Measurements from ENCODE around the gene ME1.
"Not testable (repeated sequence)": the region's sequence is repeated elsewhere in the genome, so short reads cannot be mapped to it uniquely, and the experiment has no call there.

ME1 gene

DNA sequence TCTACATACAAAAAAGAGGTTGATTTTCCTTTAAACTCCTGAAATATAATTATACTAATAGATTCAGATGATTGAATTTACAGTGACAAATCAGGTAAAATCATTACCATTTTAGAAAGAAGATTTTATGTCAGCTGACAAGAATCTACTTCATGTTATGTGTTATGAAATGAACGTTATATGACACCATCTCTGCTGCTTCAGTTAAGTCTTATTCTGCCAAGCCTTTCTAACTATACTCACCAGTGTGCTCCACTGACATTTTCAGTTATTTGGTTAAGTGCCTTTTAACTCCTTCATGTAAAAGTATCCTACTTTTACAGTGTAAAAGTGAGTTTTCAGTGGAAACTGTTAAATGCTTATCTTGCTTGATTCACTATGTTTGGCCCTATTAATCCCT lies 157.3 kb downstream of the ME1 start:
- Histone ChIP-seq H3K4me3 (no peak overlapping the region), H3K4me2 (no peak overlapping the region), H3K36me3 (no peaks in the 10 kb centered on the region), H3K4me1 (no peaks in the 10 kb centered on the region), H4K20me1 (no peaks in the 10 kb centered on the region), H3K27ac (no peak overlapping the region), H3K27me3 (no peaks in the 10 kb centered on the region), H3K9ac (no peak overlapping the region), H3K9me3 (no peaks in the 10 kb centered on the region)
- TF ChIP-seq Cebpa-rat (IDR thresholded peaks at IDR 0.05), result no peak

DNA sequence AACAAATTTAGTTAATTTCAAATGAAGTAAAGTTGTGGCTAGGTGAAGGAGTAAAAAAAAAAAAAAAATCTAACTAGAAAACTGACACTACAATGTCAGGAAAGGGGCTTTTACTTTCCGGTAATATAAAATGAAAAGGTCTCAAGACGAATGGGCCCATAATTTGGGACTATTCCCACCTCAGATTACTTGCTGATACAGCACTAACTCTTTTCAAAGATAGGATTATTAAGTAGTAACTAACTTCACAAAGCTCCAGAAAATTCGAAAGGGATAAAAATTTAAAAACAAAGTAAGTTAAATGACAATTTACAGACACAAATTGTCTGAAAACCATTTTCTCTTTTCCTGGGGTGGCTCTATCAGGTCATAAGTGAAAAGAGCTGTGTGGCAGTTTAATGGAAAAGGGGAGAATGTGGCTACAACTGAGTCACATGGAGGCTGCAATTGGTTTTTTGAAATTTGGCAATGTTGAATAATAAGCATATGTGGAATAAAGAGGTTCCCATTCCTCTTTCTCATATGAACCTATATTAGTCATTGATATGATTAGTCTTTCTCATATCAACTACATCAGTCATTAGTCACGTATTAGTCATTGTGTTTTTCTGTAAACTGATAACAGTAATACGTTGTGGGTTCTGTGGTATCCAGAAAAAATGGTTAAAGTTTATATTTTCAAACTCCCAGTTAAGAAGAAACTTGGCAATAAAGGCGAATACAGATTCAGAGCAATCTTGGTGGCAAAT lies 159.7 kb downstream of the ME1 start:
- Histone ChIP-seq H3K27me3 (no peaks in the 10 kb centered on the region), H3K36me3 (no peaks in the 10 kb centered on the region), H3K4me2 (no peak overlapping the region), H3K4me1 (no peaks in the 10 kb centered on the region), H4K20me1 (no peaks in the 10 kb centered on the region), H3K4me3 (no peak overlapping the region), H3K9me3 (no peaks in the 10 kb centered on the region), H3K9ac (no peak overlapping the region), H3K27ac (no peak overlapping the region)
- TF ChIP-seq Cebpa-rat (IDR thresholded peaks at IDR 0.05), result no peak

DNA sequence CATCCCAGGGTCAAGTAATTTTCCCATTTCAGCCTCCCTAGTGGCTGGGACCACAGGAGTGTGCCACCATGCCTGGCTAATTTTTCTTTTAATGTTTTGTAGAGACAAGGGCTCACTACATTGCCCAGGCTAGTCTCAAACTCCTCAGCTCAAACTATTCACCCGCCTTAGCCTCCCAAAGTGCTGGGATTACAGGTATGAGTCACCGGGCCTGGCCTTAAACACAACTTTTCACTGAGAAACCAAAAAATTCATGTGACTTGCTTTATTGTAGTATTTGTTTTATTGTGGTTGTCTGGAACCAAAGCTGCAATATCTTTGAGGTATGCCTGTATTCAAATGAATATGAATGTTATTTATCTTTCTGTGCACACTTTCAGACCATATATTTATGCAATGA lies 165.5 kb downstream of the ME1 start:
- Histone ChIP-seq H3K9me3 (no peaks in the 10 kb centered on the region), H3K36me3 (no peaks in the 10 kb centered on the region), H4K20me1 (no peaks in the 10 kb centered on the region), H3K4me1 (no peaks in the 10 kb centered on the region), H3K27me3 (no peaks in the 10 kb centered on the region), H3K27ac (no peak overlapping the region), H3K4me2 (no peak overlapping the region), H3K9ac (no peak overlapping the region), H3K4me3 (no peak overlapping the region)
- no peak for TF ChIP-seq Cebpa-rat (IDR thresholded peaks at IDR 0.05)

DNA sequence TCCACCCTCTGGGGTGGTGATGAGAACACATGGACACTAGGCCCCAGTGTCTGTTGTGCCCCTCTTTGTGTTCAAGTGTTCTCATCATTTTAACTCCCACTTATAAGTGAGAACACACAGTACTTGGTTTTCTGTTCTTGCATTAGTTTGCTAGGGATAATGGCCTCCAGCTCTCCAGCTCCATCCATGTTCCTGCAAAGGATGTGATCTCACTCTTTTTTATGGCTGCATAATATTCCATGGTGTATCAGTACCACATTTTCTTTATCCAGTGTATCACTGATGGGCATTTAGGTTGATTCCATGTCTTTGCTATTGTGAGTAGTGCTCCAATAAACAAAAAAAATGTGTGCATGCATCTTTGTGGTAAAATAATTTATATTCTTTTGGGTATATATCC lies 170.3 kb downstream of the ME1 start:
- no peaks in the 10 kb centered on the region for H4K20me1 ChIP-seq
- H3K27ac ChIP-seq, result no peak overlapping the region
- H3K36me3 ChIP-seq, result no peaks in the 10 kb centered on the region
- no peaks in the 10 kb centered on the region for H3K27me3 ChIP-seq
- H3K9me3 ChIP-seq, result no peaks in the 10 kb centered on the region
- no peak overlapping the region for H3K4me2 ChIP-seq
- no peak overlapping the region for H3K4me3 ChIP-seq
- TF ChIP-seq Cebpa-rat (IDR thresholded peaks at IDR 0.05), result no peak
- H3K4me1 ChIP-seq, result no peaks in the 10 kb centered on the region
- no peak overlapping the region for H3K9ac ChIP-seq

DNA sequence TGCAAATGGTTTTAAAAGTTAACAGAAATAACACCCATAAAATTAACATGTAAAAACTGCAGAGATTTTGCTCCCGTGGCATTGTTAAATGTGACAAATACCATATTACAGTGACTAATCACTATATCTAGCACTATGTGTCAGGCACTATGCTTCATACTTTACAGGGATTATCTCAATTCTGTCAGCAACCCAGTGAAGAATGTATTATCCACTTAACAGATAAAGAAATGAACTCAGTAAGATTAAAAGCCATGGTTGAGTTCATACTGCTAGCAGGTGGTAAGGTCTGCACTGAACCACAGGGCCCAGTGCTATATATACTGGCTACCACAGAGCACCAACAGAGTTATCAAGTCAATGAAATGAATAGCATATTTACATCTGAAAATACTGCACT lies 172.3 kb downstream of the ME1 start:
- Histone ChIP-seq H3K9me3 (no peaks in the 10 kb centered on the region), H3K9ac (no peak overlapping the region), H3K27me3 (no peaks in the 10 kb centered on the region), H3K4me3 (no peak overlapping the region), H4K20me1 (no peaks in the 10 kb centered on the region), H3K4me1 (no peaks in the 10 kb centered on the region), H3K27ac (no peak overlapping the region), H3K36me3 (no peaks in the 10 kb centered on the region), H3K4me2 (no peak overlapping the region)
- no peak for TF ChIP-seq Cebpa-rat (IDR thresholded peaks at IDR 0.05)

DNA sequence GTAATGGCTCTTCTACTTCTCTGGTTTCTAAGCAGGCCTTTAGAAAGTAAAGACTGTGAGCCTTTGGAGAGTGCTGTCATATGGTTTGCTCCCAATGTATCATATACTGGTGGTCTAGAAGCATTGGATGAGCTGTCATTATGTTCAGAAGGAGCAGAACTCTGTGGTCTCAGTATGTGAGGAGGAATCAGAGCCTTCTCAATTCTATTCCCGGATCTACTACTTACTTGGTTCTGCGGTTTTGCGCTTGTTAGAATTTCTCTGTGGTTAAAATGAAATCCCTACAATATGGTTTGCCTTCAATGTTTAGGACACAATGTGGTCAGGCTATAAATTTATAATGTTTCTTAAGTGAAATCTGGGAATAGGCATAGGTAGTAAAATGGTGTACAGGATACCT lies 173.1 kb downstream of the ME1 start:
- Histone ChIP-seq H3K4me2 (no peak overlapping the region), H3K27me3 (no peaks in the 10 kb centered on the region), H3K4me1 (no peaks in the 10 kb centered on the region), H4K20me1 (no peaks in the 10 kb centered on the region), H3K9me3 (no peaks in the 10 kb centered on the region), H3K9ac (no peak overlapping the region), H3K36me3 (no peaks in the 10 kb centered on the region), H3K4me3 (no peak overlapping the region), H3K27ac (no peak overlapping the region)
- no peak for TF ChIP-seq Cebpa-rat (IDR thresholded peaks at IDR 0.05)

DNA sequence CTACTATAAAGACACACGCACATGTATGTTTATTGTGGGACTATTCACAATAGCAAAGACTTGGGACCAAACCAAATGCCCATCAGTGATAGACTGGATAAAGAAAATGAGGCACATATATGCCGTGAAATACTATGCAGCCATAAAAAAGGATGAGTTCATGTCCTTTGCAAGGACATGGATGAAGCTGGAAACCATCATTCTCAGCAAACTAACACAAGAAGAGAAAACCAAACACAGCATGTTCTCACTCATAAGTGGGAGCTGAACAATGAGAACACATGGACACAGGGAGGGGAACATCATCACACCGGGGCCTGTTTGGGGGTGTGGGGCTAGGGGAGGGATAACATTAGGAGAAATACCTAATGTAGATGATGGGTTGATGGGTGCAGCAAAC lies 174.1 kb downstream of the ME1 start:
- H3K27me3 ChIP-seq, H3K9ac ChIP-seq, H3K9me3 ChIP-seq, H4K20me1 ChIP-seq, H3K4me3 ChIP-seq, H3K27ac ChIP-seq, H3K36me3 ChIP-seq, H3K4me1 ChIP-seq, H3K4me2 ChIP-seq: not testable (repeated sequence)

DNA sequence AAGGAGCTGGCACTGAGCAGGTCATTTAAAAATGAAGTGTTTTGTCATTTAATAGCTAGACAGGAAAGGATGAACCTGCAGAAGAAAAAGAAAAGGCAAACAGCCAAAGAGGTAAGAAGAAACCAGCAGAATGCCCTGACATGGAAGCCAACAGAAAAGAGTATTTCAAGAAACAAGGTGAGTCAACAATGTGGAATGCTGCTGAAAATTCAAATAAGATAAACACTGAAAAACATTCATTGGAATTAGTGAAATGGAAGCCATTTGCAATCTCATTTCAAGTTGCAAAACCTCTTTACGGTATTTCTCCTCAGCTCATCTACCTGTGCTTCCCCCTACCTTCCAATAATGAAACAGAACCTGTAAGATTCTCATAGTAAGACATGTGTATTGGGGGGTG lies 178.1 kb downstream of the ME1 start:
- H3K4me1 ChIP-seq, result no peaks in the 10 kb centered on the region
- no peaks in the 10 kb centered on the region for H3K27me3 ChIP-seq
- no peak for TF ChIP-seq Cebpa-rat (IDR thresholded peaks at IDR 0.05)
- no peaks in the 10 kb centered on the region for H3K9me3 ChIP-seq
- no peak overlapping the region for H3K4me3 ChIP-seq
- no peaks in the 10 kb centered on the region for H3K36me3 ChIP-seq
- no peak overlapping the region for H3K4me2 ChIP-seq
- no peak overlapping the region for H3K9ac ChIP-seq
- no peaks in the 10 kb centered on the region for H4K20me1 ChIP-seq
- no peak overlapping the region for H3K27ac ChIP-seq

DNA sequence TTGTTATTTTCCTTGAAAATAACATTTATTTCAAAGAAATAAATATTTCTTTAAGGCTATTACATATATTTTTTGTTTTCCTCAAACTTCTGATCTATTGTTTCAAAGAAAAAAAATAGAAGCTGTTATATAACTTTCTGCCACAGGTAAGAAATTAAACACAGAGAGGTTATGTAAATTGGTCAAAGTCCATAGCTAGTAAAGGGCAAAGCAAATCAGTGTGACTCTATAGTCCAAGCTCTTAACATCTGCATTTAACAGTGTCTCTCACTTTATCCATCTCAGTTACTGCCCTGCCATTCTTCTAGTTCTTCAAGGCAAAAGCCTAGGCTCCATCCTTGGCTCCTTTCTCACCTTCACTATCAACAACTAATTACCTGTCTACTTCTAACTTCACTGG lies 180.6 kb downstream of the ME1 start:
- Histone ChIP-seq H3K9me3 (no peaks in the 10 kb centered on the region), H4K20me1 (no peaks in the 10 kb centered on the region), H3K4me1 (no peaks in the 10 kb centered on the region), H3K27me3 (no peaks in the 10 kb centered on the region), H3K9ac (no peak overlapping the region), H3K27ac (no peak overlapping the region), H3K4me3 (no peak overlapping the region), H3K36me3 (no peaks in the 10 kb centered on the region), H3K4me2 (no peak overlapping the region)
- TF ChIP-seq Cebpa-rat (IDR thresholded peaks at IDR 0.05), result no peak

DNA sequence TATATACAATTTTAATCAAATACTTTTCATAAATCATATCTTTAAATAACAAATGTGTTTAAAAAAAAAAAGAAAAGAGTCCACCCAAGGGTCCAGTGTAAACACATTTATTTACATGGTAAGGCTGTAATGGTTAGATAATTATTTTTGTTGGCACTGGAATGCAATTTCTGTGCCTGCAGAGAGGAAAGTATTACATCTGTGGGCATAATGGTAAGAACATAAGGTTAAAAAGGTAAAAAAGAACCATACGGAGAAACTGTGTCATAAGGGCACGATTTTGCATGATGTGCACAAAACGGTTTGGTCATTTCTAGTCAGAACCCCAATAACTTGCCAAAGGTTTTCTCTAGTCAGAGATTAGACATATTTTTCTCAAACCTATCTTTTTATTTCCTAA lies 183.4 kb downstream of the ME1 start:
- Histone ChIP-seq H3K4me3 (no peak overlapping the region), H3K9ac (no peak overlapping the region), H3K27me3 (no peaks in the 10 kb centered on the region), H3K4me1 (no peaks in the 10 kb centered on the region), H3K27ac (no peak overlapping the region), H3K9me3 (no peaks in the 10 kb centered on the region), H3K4me2 (no peak overlapping the region), H4K20me1 (no peaks in the 10 kb centered on the region), H3K36me3 (no peaks in the 10 kb centered on the region)
- TF ChIP-seq Cebpa-rat (IDR thresholded peaks at IDR 0.05), result no peak

DNA sequence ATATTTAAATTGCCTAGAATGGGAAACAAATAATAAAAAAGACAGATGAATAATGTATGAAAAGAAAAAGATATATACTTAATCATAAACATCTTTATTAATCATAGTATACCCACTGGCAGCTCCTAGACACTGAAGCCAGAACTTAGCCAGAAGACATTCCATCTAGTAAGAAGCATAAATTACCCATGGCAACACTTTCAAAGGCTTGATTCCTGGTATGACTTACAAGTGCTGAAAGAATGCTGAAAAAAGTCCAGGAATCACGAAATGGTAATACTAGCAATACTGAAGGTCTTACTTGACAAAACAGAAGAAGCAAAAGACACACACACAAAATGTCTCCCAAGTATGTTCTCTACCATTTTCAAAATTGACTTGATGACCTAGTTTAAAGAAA lies 199.7 kb downstream of the ME1 start:
- H3K27me3 ChIP-seq, result no peaks in the 10 kb centered on the region
- H3K9me3 ChIP-seq, result no peaks in the 10 kb centered on the region
- TF ChIP-seq Cebpa-rat (IDR thresholded peaks at IDR 0.05), result no peak
- H3K4me3 ChIP-seq, result no peak overlapping the region
- no peaks in the 10 kb centered on the region for H3K36me3 ChIP-seq
- no peaks in the 10 kb centered on the region for H3K4me1 ChIP-seq
- no peak overlapping the region for H3K9ac ChIP-seq
- no peaks in the 10 kb centered on the region for H4K20me1 ChIP-seq
- no peak overlapping the region for H3K4me2 ChIP-seq
- H3K27ac ChIP-seq, result no peak overlapping the region

All from BLaER1 (cell line).